ENCODE data around the gene IFNG. TPM values are rescaled to one million over a fixed set of nuclear protein-coding genes. Genes with fewer than 3 reads are reported as not detected.

IFNG gene
- total RNA-seq, 2 donors from 2014 or later = 34.3 to 77.1 TPM

- DNase-seq (peak; percentile 65 to 76), ATAC-seq (replicated peaks in 1 of 2) (peak; percentile 69 to 70)
- Mint-ChIP-seq H3K27ac (peak overlapping the region; percentile 35), H3K27me3 (ENCODE audit: low read depth) (no peaks in the 10 kb centered on the region), H3K9me3 (peaks cover 2 to 3% of the 10 kb centered on the region in 2 donors), H3K4me3 (peak overlapping the region in 1 of 2 donors; percentile 41), H3K36me3 (ENCODE audit: insufficient read depth in 2 of 2) (peaks cover 2 to 9% of the 10 kb centered on the region in 2 donors), H3K4me1 (ENCODE audit: low read depth) (peaks cover 22% of the 10 kb centered on the region)
Observed at GRCh38 chr12:68121143-68121542, 38.4 kb downstream of the IFNG start.

GRCh38 chr12:68119724-68120211 is 39.8 kb downstream of the IFNG start:
- Mint-ChIP-seq H3K9me3 (no peaks in the 10 kb centered on the region), H3K4me3 (peak overlapping the region in 1 of 2 donors; percentile 41), H3K27ac (peak overlapping the region; percentile 83), H3K4me1 (ENCODE audit: low read depth) (peaks cover 22% of the 10 kb centered on the region), H3K27me3 (ENCODE audit: low read depth) (no peaks in the 10 kb centered on the region), H3K36me3 (ENCODE audit: insufficient read depth in 2 of 2) (peaks cover 0 to 4% of the 10 kb centered on the region in 2 donors)
- peak; percentile 83 to 86 for DNase-seq
- peak; percentile 81 to 82 for ATAC-seq (replicated peaks in 1 of 2)

GRCh38 chr12:68119250-68119649 is 40.3 kb downstream of the IFNG start:
- H3K27ac Mint-ChIP-seq = peak overlapping the region; percentile 83
- H3K4me3 Mint-ChIP-seq = peak overlapping the region; percentile 41 to 90
- H3K9me3 Mint-ChIP-seq = no peaks in the 10 kb centered on the region
- no peaks in the 10 kb centered on the region for H3K36me3 Mint-ChIP-seq (ENCODE audit: insufficient read depth in 2 of 2)
- ATAC-seq (replicated peaks in 1 of 2) (peak; percentile 63 to 65), DNase-seq (peak; percentile 27 to 43)
- H3K27me3 Mint-ChIP-seq (ENCODE audit: low read depth) = no peaks in the 10 kb centered on the region
- peaks cover 22% of the 10 kb centered on the region for H3K4me1 Mint-ChIP-seq (ENCODE audit: low read depth)

GRCh38 chr12:68118096-68118755 is 41.3 kb downstream of the IFNG start:
- ATAC-seq (replicated peaks in 1 of 2) (no peak), DNase-seq (no peak)
- H3K4me3 Mint-ChIP-seq = peak overlapping the region; percentile 80 to 90
- H3K36me3 Mint-ChIP-seq (ENCODE audit: insufficient read depth in 2 of 2) = no peaks in the 10 kb centered on the region
- peak overlapping the region; percentile 91 for H3K27ac Mint-ChIP-seq
- H3K27me3 Mint-ChIP-seq (ENCODE audit: low read depth) = no peaks in the 10 kb centered on the region
- peaks cover 31% of the 10 kb centered on the region for H3K4me1 Mint-ChIP-seq (ENCODE audit: low read depth)
- no peaks in the 10 kb centered on the region for H3K9me3 Mint-ChIP-seq

GRCh38 chr12:68117661-68118060 is 41.9 kb downstream of the IFNG start:
- no peaks in the 10 kb centered on the region for H3K9me3 Mint-ChIP-seq
- peak overlapping the region; percentile 80 to 90 for H3K4me3 Mint-ChIP-seq
- no peak for DNase-seq
- peak overlapping the region; percentile 91 for H3K27ac Mint-ChIP-seq
- peaks cover 31% of the 10 kb centered on the region for H3K4me1 Mint-ChIP-seq (ENCODE audit: low read depth)
- no peaks in the 10 kb centered on the region for H3K27me3 Mint-ChIP-seq (ENCODE audit: low read depth)
- H3K36me3 Mint-ChIP-seq (ENCODE audit: insufficient read depth in 2 of 2) = no peaks in the 10 kb centered on the region
- peak in 1 of 2 donors; percentile 13 for ATAC-seq (replicated peaks in 1 of 2)

GRCh38 chr12:68115281-68115680 is 44.3 kb downstream of the IFNG start:
- Mint-ChIP-seq H3K4me1 (ENCODE audit: low read depth) (peaks cover 31% of the 10 kb centered on the region), H3K27me3 (ENCODE audit: low read depth) (no peaks in the 10 kb centered on the region)

GRCh38 chr12:68114606-68115005 is 44.9 kb downstream of the IFNG start:
- ATAC-seq (replicated peaks in 1 of 2) = no peak
- H3K9me3 Mint-ChIP-seq = no peaks in the 10 kb centered on the region
- H3K4me1 Mint-ChIP-seq (ENCODE audit: low read depth) = peaks cover 31% of the 10 kb centered on the region
- H3K36me3 Mint-ChIP-seq (ENCODE audit: insufficient read depth in 2 of 2) = no peaks in the 10 kb centered on the region
- DNase-seq = no peak
- H3K4me3 Mint-ChIP-seq = no peak overlapping the region
- no peak overlapping the region for H3K27ac Mint-ChIP-seq
- H3K27me3 Mint-ChIP-seq (ENCODE audit: low read depth) = no peaks in the 10 kb centered on the region

More at GRCh38 chr12:68115281-68115680, 44.3 kb downstream of the IFNG start:
- no peaks in the 10 kb centered on the region for H3K36me3 Mint-ChIP-seq (ENCODE audit: insufficient read depth in 2 of 2)
- H3K4me3 Mint-ChIP-seq = no peak overlapping the region
- H3K9me3 Mint-ChIP-seq = no peaks in the 10 kb centered on the region
- ATAC-seq (replicated peaks in 1 of 2) = no peak
- DNase-seq = no peak
- H3K27ac Mint-ChIP-seq = no peak overlapping the region

- peak; percentile 48 to 54 for ATAC-seq (replicated peaks in 1 of 2)
Observed at GRCh38 chr12:68113644-68114043, 45.9 kb downstream of the IFNG start.

GRCh38 chr12:68111995-68112394 is 47.5 kb downstream of the IFNG start:
- H3K9me3 Mint-ChIP-seq = no peaks in the 10 kb centered on the region
- H3K36me3 Mint-ChIP-seq (ENCODE audit: insufficient read depth in 2 of 2) = no peaks in the 10 kb centered on the region
- H3K27me3 Mint-ChIP-seq (ENCODE audit: low read depth) = no peaks in the 10 kb centered on the region
- DNase-seq (no peak), ATAC-seq (replicated peaks in 1 of 2) (no peak)
- H3K27ac Mint-ChIP-seq = no peak overlapping the region
- H3K4me3 Mint-ChIP-seq = no peak overlapping the region
- H3K4me1 Mint-ChIP-seq (ENCODE audit: low read depth) = peaks cover 9% of the 10 kb centered on the region

More at GRCh38 chr12:68113644-68114043, 45.9 kb downstream of the IFNG start:
- no peaks in the 10 kb centered on the region for H3K36me3 Mint-ChIP-seq (ENCODE audit: insufficient read depth in 2 of 2)
- H3K4me3 Mint-ChIP-seq = no peak overlapping the region
- no peak overlapping the region for H3K27ac Mint-ChIP-seq
- no peaks in the 10 kb centered on the region for H3K9me3 Mint-ChIP-seq
- peaks cover 25% of the 10 kb centered on the region for H3K4me1 Mint-ChIP-seq (ENCODE audit: low read depth)
- H3K27me3 Mint-ChIP-seq (ENCODE audit: low read depth) = no peaks in the 10 kb centered on the region
- DNase-seq = peak; percentile 58 to 64

GRCh38 chr12:68109444-68110217 is 49.9 kb downstream of the IFNG start:
- Mint-ChIP-seq H3K27ac (no peak overlapping the region), H3K4me1 (ENCODE audit: low read depth) (peaks cover 9% of the 10 kb centered on the region), H3K9me3 (no peaks in the 10 kb centered on the region), H3K36me3 (ENCODE audit: insufficient read depth in 2 of 2) (no peaks in the 10 kb centered on the region), H3K27me3 (ENCODE audit: low read depth) (no peaks in the 10 kb centered on the region), H3K4me3 (no peak overlapping the region)
- DNase-seq (no peak), ATAC-seq (replicated peaks in 1 of 2) (no peak)

- Mint-ChIP-seq H3K9me3 (no peaks in the 10 kb centered on the region), H3K4me1 (ENCODE audit: low read depth) (peaks cover 8% of the 10 kb centered on the region)
Observed at GRCh38 chr12:68109001-68109400, 50.5 kb downstream of the IFNG start.

GRCh38 chr12:68106660-68107059 is 52.9 kb downstream of the IFNG start:
- H3K36me3 Mint-ChIP-seq (ENCODE audit: insufficient read depth in 2 of 2) = no peaks in the 10 kb centered on the region
- no peak overlapping the region for H3K4me3 Mint-ChIP-seq
- no peak overlapping the region for H3K27ac Mint-ChIP-seq

More at GRCh38 chr12:68109001-68109400, 50.5 kb downstream of the IFNG start:
- ATAC-seq (replicated peaks in 1 of 2) (peak in 1 of 2 donors; percentile 47), DNase-seq (no peak)
- Mint-ChIP-seq H3K27me3 (ENCODE audit: low read depth) (no peaks in the 10 kb centered on the region), H3K27ac (no peak overlapping the region), H3K4me3 (no peak overlapping the region), H3K36me3 (ENCODE audit: insufficient read depth in 2 of 2) (no peaks in the 10 kb centered on the region)

GRCh38 chr12:68106160-68106559 is 53.4 kb downstream of the IFNG start:
- no peak overlapping the region for H3K4me3 Mint-ChIP-seq
- ATAC-seq (replicated peaks in 1 of 2) = no peak

More at GRCh38 chr12:68106660-68107059, 52.9 kb downstream of the IFNG start:
- no peaks in the 10 kb centered on the region for H3K4me1 Mint-ChIP-seq (ENCODE audit: low read depth)
- no peak for ATAC-seq (replicated peaks in 1 of 2)
- H3K27me3 Mint-ChIP-seq (ENCODE audit: low read depth) = peaks cover 4% of the 10 kb centered on the region
- no peak for DNase-seq
- no peaks in the 10 kb centered on the region for H3K9me3 Mint-ChIP-seq

More at GRCh38 chr12:68106160-68106559, 53.4 kb downstream of the IFNG start:
- peaks cover 7% of the 10 kb centered on the region for H3K27me3 Mint-ChIP-seq (ENCODE audit: low read depth)
- no peaks in the 10 kb centered on the region for H3K4me1 Mint-ChIP-seq (ENCODE audit: low read depth)
- no peak overlapping the region for H3K27ac Mint-ChIP-seq
- H3K36me3 Mint-ChIP-seq (ENCODE audit: insufficient read depth in 2 of 2) = no peaks in the 10 kb centered on the region
- no peaks in the 10 kb centered on the region for H3K9me3 Mint-ChIP-seq
- DNase-seq = no peak

All from activated T-cell treated with anti-CD3 and anti-CD28 coated beads, Interleukin-2, amount 50 U/mL, for 72 hours (primary cell).